ENCODE results near the gene SPOCD1. TPM values are rescaled to one million over a fixed set of nuclear protein-coding genes. Genes with fewer than 3 reads are reported as not detected.
"Not testable (repeated sequence)": the region's sequence is repeated elsewhere in the genome, so short reads cannot be mapped to it uniquely, and the experiment has no call there.

Gene SPOCD1
- total RNA-seq, 1 donor from 2014 or later: 1.3 TPM

DNA sequence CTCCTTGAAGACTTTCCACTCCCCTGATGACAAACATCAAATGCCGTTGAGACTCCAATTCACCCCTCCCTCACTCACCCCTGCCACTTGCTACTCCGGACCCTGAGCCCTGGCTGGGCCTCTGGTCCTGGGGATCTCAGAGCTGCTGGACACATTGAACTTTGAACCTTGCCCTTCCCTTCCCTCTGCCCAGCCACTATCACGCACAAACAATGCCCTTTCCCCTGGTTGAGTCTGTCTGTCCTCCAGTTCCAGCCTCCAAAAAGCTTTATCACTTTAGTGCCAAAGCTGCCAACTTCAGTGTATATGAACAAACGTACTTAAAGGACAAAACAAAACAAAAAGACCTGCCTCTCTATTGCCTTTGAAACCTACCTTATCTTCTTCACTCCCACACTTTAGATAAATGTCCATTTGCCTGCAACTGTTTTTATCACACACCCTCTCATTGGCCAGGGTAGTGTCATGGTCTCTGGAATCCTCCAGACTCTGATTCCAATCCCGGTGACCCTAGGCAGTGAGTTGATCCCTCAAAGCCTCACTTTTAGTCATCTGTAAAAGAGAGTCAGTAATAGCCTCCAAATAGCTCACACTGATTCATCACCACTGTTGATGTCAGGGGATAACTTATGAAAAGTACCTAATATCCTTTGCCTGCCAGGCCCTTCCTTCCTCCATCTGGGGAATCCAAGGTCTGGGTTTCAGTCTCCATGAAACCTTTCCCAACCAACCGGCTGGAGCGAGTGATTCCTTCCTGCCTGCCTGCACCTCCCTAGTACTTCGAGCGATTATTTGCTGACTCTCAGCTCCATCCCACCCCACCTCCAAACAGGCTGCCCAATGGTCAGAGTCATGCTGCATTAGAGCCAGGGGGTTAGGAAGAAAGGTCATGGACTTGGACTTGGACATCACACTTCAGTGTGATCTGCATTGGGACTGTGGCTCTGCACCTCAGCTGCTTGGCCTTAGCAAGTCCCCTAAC lies 15.9 kb upstream of the SPOCD1 start:
- intact Hi-C loops (cut with DNase I): no loop called here
- ATAC-seq: no peak
- DNase-seq (ENCODE audit: low spot score): no peak

DNA sequence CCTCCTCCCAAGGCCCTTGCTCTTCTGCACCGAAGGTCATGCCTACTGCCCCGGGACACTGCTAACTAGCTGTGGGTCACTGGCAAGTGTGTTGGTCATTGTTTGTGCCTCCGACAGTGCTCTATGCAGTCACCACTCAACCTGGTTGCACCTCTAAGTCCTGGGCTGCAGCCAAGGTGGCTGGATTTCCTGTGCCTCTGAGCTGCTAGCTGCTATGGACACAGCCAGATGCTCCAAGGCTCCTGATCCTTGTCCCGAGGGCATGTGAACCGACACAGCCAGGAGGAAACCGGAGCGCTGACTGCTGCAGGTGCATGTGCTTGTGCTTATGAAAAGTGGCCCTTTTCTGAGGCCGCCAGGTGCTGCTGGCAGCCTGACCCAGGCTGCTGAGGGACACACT lies 14.7 kb upstream of the SPOCD1 start:
- intact Hi-C loops (cut with DNase I): no loop called here
- no peak for ATAC-seq
- DNase-seq (ENCODE audit: low spot score): no peak

DNA sequence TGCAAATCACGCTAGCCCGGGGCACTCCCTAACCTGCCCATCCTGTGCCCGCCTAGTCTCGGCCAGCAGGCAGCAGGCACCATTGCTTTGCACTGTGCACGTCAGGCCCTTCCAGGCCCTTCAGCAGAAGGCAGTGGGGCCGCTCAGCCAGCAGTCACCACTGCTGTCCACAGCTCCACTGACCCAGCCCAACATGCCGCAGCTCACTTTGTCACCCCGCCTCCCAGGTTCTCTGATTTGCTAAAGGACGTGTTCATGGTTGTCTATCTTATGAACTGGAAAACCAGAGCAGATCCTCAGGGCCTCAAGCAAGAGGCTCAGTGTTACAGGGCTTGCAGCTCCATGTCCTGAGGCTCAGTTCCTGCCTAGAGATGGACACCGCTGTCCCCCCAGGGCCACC lies 14.2 kb upstream of the SPOCD1 start:
- intact Hi-C loops (cut with DNase I): no loop called here
- ATAC-seq: no peak

DNA sequence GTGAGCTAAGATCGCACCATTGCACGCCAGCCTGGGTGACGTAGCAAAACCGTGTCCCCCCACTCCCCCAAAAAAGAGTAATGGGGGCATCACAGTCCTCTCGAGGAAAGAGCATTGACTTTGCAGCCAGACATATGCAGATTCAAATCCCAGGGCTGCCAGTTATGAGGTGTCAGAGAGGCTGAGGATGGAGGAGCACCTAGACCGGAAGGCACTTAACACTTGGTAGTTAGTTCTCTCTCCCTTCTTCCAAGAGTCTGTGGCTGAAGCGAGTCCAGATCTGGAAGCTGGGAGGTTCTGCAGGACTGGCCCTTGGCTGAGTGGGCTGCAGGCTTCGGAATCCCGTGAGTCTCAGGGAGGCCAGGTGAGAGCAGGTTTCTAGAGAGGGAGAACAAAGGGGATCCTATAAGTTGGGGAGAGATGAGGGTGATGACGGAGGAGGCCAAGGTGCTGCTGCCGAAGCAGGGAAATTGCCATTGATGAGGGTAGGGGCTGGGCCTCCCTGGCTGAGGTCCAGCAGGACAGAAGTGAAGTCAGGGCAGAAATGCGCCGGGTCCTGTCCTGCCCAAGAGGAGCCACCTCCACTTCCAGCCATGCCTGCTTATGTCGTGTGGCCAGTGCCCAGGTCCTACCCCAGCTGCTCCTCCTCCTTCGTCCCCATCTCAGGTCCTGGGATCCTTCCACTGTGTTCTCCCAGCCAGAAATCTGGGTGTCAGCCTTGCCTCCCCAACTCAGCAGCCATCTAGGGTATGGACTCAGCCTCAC lies 13.3 kb upstream of the SPOCD1 start:
- DNase-seq (ENCODE audit: low spot score) (no peak), ATAC-seq (no peak)
- intact Hi-C loops (cut with DNase I): loop anchor here (10.0 kb wide), 1 partner anchor 1224 kb away; no protein-coding TSS in a partner anchor

More for the DNA sequence above, 14.2 kb upstream of the SPOCD1 start:
- no peak for DNase-seq (ENCODE audit: low spot score)

DNA sequence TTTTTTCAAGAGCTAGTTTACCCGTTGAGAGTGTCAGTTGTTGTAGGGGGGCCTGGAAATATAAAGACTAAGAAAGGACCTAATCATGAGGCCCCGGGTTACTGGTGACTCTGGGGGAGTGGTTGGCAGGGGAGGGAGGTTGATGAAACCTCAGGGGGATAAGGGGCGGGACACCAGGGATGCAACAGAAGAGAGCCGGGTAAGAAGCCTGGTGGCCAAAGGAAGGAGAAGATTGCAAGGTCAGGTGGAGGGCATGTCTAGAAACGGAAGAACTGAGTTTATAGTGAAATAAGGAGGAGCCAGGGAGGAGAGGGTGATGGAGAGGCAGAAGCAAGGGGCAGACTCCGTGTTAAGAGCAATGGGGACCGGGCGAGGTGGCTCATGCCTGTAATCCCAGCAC lies 12.5 kb upstream of the SPOCD1 start:
- no peak for DNase-seq (ENCODE audit: low spot score)
- ATAC-seq: no peak
- intact Hi-C loops (cut with DNase I): loop anchor here (10.0 kb wide), 1 partner anchor 1224 kb away; no protein-coding TSS in a partner anchor

DNA sequence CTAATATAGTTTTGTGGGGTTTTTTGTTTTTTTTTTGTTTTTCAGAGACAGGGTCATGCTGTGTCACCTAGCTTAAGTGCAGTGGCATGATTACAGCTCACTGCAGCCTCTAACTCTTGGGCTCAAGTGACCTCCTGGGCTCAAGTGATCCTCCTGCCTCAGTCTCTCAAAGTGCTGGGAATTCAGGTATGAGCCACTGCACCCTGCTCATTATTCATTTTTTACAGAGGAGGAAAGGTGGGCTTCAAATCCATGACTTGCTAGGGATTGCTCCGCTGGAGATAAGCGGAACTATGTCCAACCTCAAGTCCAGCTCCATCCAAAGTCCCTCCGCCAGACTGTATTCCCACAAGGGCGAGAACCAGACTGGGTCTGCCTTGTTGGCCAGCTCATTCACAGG lies 8.0 kb upstream of the SPOCD1 start:
- DNase-seq (ENCODE audit: low spot score) (no peak), ATAC-seq (no peak)
- intact Hi-C loops (cut with DNase I): loop anchor here (10.0 kb wide), 1 partner anchor 1219 kb away; no protein-coding TSS in a partner anchor

DNA sequence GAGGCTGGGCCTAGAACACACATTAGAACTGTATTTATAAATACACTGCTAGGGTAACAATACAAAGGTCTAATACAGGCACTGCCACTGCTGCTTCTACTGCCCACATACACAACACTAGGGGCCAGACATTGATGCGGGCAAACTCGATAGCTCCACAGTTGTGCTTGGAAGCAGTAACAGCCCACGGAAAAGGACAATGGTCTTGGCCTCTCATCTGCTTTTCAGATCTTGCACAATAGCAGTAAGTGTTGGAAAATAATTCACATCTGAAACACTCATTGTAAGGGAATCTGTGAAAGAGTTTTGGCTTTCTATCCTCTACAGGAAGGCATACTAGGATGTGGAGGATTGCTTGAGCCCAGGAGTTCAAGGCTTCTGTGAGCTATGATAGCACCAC lies 6.9 kb upstream of the SPOCD1 start:
- intact Hi-C loops (cut with DNase I): loop anchor here (10.0 kb wide), 1 partner anchor 1218 kb away; no protein-coding TSS in a partner anchor
- DNase-seq (ENCODE audit: low spot score): no peak
- ATAC-seq: peak; percentile 55

DNA sequence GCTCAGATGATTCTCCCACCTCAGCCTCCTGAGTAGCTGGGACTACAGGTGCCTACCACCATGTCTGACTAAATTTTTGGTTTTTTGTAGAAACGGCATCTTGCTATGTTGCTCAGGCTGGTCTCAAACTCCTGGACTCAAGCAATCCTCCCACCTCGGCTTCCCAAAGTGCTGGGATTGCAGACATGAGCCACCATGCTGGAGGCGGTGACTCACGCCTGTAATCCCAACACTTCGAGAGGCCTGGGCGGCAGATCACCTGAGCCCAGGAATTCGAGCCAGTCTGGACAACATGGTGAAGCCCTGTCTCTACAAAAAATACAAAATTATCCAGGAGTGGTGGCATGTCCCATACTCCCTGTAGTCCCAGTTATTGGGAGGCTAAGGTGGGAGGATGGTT lies 4.4 kb upstream of the SPOCD1 start:
- ATAC-seq; DNase-seq (ENCODE audit: low spot score): not testable (repeated sequence)
- intact Hi-C loops (cut with DNase I): loop anchor here (10.0 kb wide), 1 partner anchor 1215 kb away; no protein-coding TSS in a partner anchor

DNA sequence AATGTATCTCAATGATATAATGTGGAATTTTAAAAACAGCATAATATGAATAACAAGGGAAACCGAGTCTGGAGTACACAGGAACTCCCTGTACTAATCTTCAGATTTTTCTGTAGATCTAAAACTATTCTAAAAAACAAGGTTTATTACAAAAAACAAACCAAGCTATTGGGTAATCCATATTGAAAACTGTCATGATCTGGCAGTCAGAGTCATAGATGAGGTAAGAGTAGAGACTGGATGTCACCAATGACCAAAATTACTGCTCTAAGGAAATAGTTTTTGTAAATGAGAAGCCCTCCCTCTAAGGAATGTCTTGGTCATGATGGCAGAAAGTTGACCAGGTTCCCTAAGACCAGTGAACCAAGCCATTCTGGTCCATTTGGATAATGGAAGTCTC lies 2.4 kb upstream of the SPOCD1 start:
- intact Hi-C loops (cut with DNase I): no loop called here
- no peak for ATAC-seq

DNA sequence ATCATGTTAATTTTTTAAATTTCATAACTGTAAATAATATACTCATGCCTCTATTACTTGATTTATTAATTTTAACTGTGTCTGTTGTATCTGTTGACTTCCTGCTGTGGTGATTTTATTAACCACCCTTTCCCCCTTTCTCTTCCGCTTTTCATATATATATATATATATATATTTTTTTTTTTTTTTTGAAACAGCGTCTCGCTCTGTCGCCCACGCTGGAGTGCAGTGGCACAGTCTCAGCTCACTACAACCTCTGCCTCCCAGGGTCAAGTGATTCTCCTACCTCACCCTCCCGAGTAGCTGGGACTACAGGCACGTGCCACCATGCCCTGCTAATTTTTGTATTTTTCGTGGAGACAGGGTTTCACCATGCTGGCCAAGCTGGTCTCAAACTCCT lies 1.1 kb upstream of the SPOCD1 start:
- ATAC-seq; DNase-seq (ENCODE audit: low spot score); intact Hi-C loops (cut with DNase I): not testable (repeated sequence)

More for the DNA sequence above, 2.4 kb upstream of the SPOCD1 start:
- no peak for DNase-seq (ENCODE audit: low spot score)

DNA sequence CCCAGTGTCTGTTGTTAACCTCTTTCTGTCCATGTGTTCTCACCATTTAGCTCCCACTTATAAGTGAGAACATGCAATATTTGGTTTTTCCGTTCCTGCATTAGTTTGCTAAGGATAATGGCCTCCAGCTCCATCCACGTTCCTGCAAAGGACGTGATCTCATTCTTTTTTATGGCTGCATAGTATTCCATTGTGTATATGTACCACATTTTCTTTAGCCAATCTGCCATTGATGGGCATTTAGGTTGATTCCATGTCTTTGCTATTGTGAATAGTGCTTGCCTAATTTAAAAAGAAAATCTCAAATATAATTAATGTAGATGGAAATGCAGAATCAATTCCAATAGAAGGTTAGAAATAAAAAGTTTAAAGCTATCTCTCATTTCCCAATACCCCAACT lies 679 bp upstream of the SPOCD1 start:
- ATAC-seq; DNase-seq (ENCODE audit: low spot score); intact Hi-C loops (cut with DNase I): not testable (repeated sequence)

DNA sequence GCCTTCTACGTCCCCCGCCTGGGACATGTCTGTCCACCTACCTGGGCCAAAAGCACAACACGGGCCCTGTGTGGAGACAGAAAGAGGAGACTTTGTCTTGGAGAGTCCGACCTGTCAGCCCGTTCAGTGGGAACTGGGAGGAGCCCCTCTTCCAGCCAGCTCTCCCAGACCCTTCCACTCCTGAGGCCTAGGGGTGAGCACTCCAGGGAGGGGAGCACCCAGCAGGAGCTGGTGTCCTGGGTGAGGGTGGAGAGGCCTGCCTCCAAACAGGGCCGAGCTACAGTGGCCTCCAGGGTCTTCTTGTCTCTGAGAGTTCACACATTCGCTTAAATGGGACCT lies 546 bp downstream of the SPOCD1 start:
- intact Hi-C loops (cut with DNase I): no loop called here
- ATAC-seq (peak; percentile 35), DNase-seq (ENCODE audit: low spot score) (no peak)

DNA sequence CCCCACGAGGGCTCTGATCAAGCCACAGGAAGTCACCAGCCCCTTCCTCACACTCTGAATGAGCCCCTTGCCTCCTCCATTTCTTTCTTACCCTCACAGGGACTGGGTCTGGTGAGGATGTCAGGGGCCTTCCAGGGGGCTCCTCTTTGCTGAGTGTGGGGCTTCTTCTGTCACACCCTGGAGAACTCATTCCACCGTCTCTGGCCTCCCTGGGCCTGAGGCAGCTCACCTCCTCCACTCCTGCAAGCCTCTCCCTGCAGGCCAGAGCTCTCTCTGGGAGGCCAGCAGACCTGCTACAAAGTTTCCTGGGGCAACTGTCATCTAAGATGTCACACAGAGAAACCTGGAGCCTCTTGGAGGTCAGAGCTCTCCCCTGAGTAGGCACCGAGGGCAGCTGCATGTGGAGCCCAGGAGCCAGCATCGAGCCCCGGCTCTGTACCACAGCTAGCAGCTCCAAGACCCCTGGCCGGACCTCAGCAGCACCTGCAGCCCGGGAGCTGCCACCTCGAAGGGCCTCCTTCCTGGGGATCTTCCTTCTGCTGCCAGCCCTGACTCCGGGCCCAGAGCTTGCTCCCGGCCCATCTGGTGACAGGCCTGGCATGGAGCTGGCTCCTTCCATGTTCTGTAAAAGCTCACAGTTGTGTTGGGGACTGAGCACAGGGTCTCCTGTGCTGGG lies 1.1 kb downstream of the SPOCD1 start:
- ATAC-seq (no peak), DNase-seq (ENCODE audit: low spot score) (no peak)
- intact Hi-C loops (cut with DNase I): no loop called here

DNA sequence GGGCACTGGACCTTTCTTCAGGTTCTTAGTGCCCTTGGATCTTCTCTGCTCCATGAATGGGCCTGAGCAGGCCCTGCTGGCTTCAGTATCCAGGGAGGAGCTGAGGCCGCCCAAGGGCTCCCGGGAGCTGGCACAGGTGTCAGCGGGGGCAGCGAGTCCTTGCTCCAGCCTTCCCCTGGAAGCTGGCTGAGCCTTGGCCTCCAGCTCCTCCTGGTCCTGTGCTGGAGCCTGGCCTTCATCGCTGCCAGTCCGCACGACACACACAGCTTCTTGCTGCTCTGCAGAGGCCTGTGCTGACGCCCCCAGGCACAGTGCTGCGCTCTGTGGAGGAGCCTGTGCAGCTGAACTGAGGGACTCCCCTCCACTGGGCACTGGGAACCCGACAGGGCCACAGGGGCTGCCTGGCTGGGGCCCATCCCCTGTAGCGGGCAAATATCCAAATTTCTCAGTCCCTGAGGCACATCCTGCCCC lies 1.7 kb downstream of the SPOCD1 start:
- no peak for DNase-seq (ENCODE audit: low spot score)
- intact Hi-C loops (cut with DNase I): no loop called here
- ATAC-seq: no peak

DNA sequence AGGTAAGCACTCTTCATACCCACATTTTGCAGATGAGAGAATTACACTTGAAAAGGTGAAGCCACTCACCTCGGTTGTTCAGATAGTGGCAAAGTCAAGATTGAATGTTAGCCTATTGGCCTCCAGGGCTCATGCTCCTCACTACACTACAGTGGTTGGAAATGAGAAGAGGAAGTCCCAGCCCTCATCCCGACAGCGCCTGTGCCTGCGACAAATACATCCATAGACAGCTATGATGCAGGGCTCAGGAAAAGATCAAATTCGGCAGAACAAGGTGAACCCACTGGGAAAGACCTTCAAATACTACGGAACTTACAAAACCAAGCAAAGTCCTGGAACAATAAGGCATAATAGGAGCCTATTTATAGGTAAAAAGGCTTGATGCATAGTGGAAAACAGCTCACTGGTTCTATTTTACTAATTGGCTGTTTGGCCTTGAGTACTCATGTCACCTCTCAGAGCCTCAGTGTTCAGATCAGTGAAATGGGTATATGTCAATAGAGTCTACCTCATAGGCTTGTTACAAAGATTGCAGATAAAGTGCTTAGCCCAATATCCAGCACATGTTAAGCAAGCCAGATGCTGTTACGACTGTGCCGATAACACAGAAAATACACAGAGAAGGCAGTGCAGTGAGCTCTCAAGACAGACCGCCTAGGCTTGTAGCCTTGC lies 3.5 kb downstream of the SPOCD1 start:
- intact Hi-C loops (cut with DNase I): no loop called here
- DNase-seq (ENCODE audit: low spot score) (no peak), ATAC-seq (no peak)

DNA sequence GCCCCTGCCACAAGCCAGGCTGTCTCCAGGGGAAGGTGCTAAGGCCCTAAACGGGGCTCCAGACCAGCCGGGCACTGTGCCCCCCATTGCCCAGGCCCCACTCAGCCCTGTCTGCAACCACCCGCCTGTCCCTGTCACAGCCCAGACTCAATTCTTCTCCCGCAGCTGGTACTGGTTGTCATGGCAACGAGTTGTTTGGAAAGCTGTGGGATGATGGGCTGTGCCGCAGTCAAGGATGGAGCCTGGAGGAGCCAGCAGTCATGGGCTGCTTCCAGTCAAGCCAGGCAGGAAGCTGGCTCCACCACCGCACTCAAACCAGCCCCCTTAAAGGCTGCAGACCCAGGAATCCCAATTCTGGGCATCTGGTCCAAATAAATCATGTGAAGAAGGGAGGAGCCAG lies 4.2 kb downstream of the SPOCD1 start:
- no peak for DNase-seq (ENCODE audit: low spot score)
- no peak for ATAC-seq
- intact Hi-C loops (cut with DNase I): no loop called here

DNA sequence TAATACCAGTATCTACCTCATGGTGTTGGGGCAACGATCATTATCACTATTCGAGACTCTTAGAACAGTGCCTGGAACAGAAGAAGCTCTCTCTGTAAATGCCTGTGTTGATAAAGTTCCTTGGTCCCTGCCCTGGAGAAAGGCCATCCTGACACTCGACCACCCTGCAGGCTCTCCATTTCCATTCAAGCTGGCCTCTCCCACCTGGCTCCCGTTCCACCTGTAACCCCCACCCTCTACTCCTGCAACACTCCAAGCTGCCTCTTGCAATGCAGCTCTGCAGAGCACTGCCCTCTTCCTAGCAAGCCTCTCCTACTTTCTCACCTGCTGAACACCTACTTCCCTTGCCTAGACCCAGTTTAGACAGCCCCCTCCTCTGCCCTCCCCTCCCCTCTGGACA lies 6.1 kb downstream of the SPOCD1 start:
- ATAC-seq (no peak), DNase-seq (ENCODE audit: low spot score) (no peak)
- intact Hi-C loops (cut with DNase I): no loop called here

DNA sequence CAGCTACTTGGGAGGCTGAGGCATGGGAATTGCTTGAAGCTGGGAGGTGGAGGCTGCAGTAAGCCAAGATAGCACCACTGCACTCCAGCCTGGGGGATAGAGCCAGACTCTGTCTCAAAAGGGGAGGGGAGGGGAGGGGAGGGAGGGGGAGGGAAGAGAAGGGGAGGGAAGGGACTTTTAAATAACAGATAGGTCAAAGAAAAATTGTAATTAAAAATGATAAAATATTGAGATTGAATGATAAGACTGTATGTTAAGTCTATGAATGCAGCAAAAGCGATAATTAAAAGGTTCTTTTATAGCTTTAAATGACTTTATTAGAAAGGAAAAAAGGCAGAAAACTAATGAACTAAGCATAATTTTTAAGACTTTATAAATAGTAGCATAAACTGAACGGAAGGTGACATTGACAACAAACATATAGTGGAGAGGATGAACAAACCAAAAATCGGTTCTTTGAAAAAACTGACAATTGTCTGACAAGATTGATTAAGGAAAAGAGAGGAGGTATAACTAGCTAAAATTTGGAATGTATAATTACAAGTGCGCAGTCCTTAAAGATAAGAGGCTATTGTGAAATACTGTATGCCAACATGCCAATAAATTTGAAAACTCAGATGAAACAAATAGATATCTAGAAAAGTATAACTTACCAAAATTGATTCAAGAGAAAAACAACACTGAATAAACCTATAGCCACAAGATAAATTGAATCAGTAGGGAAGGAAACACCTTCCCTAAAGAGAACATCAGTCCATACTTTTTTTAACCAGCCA lies 8.4 kb downstream of the SPOCD1 start:
- no peak for ATAC-seq
- DNase-seq (ENCODE audit: low spot score): no peak
- intact Hi-C loops (cut with DNase I): no loop called here

Data from sciatic nerve (tissue), 2 donors.